ACC112 (cell line): Measurements from ENCODE around the gene USP17L22.
"Not testable (repeated sequence)": the region's sequence is repeated elsewhere in the genome, so short reads cannot be mapped to it uniquely, and the experiment has no call there.

Experiments used
- H2AFZ ChIP-seq: fragments of 200-600 bp; sonication (generic); one replicate; pipeline ENCODE4 v1.6.0; 2017; ENCODE audit warnings: antibody characterized with exemption, low read length; ENCODE audit not compliant: unreplicated experiment
- H3K27ac ChIP-seq: fragments of 200-600 bp; sonication (generic); 2 replicates; pipeline ENCODE4 v1.5.1; 2014; ENCODE audit warnings: low read depth, mild to moderate bottlenecking, antibody characterized with exemption, low read length, moderate library complexity
- H3K27me3 ChIP-seq: fragments of 200-600 bp; sonication (generic); 2 replicates; pipeline ENCODE4 v1.6.1; 2014; ENCODE audit warnings: mild to moderate bottlenecking, antibody characterized with exemption, low read length, moderate library complexity, mixed read lengths; ENCODE audit not compliant: insufficient read depth
- H3K36me3 ChIP-seq: fragments of 200-600 bp; sonication (generic); 2 replicates; pipeline ENCODE4 v1.6.1; 2016; ENCODE audit warnings: mild to moderate bottlenecking, antibody characterized with exemption, low read length, moderate library complexity, mixed read lengths; ENCODE audit not compliant: insufficient read depth
- H3K4me1 ChIP-seq: fragments of 200-600 bp; sonication (generic); one replicate; pipeline ENCODE4 v1.6.1; 2016; ENCODE audit warnings: low read length, mixed read lengths; ENCODE audit not compliant: insufficient read depth, unreplicated experiment, control insufficient read depth
- H3K4me3 ChIP-seq: fragments of 200-600 bp; sonication (generic); 2 replicates; pipeline ENCODE4 v1.5.1; 2014; ENCODE audit warnings: mild to moderate bottlenecking, low read depth, low read length
- H3K79me2 ChIP-seq: fragments of 200-600 bp; sonication (generic); one replicate; pipeline ENCODE4 v1.6.0; 2016; ENCODE audit warnings: low read length; ENCODE audit not compliant: control insufficient read depth, unreplicated experiment, insufficient read depth

USP17L22 gene

DNA sequence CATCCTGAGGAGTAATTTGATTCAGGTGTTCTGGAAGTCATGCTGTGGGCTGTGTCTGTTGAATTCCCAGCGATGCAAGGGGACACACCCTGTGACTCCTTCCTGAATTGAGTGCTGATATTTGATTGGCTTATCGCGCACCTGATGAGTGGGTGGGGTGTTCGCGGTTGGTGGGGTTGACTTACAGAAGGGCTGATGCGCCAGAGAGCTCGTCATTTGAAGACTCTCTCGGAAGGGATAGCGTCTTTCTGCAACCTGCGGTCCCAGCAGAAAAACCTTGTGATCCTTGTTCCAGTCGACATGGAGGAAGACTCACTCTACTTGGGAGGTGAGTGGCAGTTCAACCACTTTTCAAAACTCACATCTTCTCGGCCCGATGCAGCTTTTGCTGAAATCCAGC is 4.8 kb upstream of the USP17L22 start, which contains the start of gene USP17L21:
TSS of gene USP17L21 (plus strand) at position 301 of the 400 bp plus-strand sequence. CDS start at position 301, 0 bp downstream.
- H3K27ac ChIP-seq, H2AFZ ChIP-seq, H3K79me2 ChIP-seq, H3K4me3 ChIP-seq, H3K27me3 ChIP-seq, H3K4me1 ChIP-seq, H3K36me3 ChIP-seq: not testable (repeated sequence)

DNA sequence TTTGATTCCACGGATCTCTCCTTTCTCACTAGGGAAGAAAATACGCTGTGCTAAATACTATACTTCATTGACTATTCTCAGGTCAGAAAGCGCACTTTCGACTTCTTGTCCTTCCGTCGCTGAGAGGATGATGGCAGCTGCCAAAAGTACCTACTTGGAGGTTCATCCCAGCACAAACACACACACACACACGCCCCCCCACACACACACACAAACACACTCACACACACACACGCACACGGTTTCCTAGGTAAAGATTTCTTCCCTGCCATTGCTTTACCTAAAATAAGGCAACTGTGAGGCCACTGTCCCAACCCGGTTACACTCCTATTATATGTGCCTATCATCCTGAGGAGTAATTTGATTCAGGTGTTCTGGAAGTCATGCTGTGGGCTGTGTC is 4.3 kb downstream of the USP17L22 start:
- not testable (repeated sequence) for H3K79me2 ChIP-seq, H3K4me1 ChIP-seq, H3K27me3 ChIP-seq, H3K4me3 ChIP-seq, H3K36me3 ChIP-seq, H2AFZ ChIP-seq, H3K27ac ChIP-seq
